WI38 (cell line): ENCODE data around the gene STX10.
A peak's percentile ranks its signal among the peaks of the same experiment; 100 is the strongest.

ENCODE experiments used
- H3K4me3 ChIP-seq: 2 replicates; pipeline ENCODE4 v1.5.1; 2011; ENCODE audit warnings: low read depth, mild to moderate bottlenecking, control low read depth, low read length
- TF ChIP-seq, protein P1 (sequence below): IDR thresholded peaks from 2 replicates; pipeline ENCODE4 v1.5.1; 2012; ENCODE audit warnings: low read depth, mild to moderate bottlenecking, control low read depth, low read length

The STX10 gene

GRCh38 chr19:13109361-13110098, 40.6 kb downstream of the STX10 start:
- TF ChIP-seq, protein P1, sequence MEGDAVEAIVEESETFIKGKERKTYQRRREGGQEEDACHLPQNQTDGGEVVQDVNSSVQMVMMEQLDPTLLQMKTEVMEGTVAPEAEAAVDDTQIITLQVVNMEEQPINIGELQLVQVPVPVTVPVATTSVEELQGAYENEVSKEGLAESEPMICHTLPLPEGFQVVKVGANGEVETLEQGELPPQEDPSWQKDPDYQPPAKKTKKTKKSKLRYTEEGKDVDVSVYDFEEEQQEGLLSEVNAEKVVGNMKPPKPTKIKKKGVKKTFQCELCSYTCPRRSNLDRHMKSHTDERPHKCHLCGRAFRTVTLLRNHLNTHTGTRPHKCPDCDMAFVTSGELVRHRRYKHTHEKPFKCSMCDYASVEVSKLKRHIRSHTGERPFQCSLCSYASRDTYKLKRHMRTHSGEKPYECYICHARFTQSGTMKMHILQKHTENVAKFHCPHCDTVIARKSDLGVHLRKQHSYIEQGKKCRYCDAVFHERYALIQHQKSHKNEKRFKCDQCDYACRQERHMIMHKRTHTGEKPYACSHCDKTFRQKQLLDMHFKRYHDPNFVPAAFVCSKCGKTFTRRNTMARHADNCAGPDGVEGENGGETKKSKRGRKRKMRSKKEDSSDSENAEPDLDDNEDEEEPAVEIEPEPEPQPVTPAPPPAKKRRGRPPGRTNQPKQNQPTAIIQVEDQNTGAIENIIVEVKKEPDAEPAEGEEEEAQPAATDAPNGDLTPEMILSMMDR: no peak
- no peak overlapping the region for H3K4me3 ChIP-seq

DNA sequence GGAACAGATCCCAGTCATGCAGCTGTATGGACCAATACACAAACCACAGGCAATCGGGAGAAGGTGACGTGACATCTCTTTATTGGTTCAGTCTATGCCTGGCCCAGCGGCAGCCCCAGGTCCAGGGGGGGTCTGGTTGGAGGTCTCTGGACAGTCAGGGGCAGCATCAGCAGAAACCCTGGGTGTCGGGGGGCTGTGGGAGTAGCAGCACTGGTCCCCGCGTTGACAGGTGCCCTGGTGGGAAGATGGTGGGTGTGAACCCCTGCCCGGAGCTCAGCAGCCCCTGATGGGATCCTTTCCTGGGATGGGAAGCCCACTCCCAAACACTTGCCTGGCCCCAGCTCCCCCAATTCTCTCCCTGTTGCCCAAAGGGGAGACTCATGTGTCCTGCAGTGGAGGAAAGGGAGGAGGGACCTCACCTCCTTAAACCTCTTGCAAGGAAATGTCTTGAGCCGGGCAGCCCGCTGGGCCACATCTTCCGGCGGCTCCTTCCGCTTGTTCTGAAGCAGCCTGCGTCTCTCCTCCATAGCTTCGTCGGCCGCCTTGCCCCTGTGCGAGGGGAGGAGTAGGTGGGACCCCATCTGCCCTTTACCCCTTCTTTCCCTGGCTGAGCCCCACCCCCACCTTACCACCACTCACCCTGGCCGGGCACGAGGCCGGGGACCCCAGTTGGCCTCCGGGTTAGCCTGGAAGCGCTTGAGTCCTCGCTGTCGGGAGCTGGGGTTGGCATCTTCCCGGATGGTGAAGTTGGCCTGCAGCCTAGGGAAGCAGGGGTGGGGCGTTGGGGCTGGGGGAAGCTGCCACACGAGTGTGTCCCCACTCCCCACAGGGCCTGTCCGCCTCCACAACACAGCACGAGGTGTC, 45.1 kb downstream of the STX10 start:
- no peak overlapping the region for H3K4me3 ChIP-seq
- TF ChIP-seq, protein P1: no peak

DNA sequence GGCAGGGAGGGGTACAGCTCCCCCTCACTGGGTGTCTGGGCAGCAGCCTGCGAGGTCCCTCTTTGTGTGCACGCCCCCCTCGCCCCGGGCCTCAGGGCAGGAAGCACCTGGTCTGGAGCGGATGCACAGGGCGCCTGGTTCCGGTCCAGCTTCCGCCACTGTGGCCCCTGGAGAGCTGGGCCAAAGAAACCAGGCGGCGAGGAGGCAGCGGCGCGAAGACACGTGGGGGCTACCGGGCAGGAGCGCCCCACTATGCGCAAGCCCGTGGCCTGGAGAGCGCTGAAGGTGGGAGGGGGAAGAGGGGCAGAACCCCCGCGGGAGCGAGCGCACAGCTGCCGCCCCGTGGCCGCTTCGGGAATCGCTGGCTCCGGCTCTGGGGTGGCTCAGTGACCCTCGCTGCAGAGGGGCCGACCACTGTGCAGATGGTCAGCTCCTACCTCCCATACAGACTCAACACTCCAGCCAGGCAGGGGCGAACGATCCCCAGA, 45.8 kb downstream of the STX10 start:
- TF ChIP-seq, protein P1: peak; percentile 38
- no peak overlapping the region for H3K4me3 ChIP-seq

GRCh38 chr19:13103581-13104359, 46.4 kb downstream of the STX10 start:
- no peak overlapping the region for H3K4me3 ChIP-seq
- TF ChIP-seq, protein P1: no peak

DNA sequence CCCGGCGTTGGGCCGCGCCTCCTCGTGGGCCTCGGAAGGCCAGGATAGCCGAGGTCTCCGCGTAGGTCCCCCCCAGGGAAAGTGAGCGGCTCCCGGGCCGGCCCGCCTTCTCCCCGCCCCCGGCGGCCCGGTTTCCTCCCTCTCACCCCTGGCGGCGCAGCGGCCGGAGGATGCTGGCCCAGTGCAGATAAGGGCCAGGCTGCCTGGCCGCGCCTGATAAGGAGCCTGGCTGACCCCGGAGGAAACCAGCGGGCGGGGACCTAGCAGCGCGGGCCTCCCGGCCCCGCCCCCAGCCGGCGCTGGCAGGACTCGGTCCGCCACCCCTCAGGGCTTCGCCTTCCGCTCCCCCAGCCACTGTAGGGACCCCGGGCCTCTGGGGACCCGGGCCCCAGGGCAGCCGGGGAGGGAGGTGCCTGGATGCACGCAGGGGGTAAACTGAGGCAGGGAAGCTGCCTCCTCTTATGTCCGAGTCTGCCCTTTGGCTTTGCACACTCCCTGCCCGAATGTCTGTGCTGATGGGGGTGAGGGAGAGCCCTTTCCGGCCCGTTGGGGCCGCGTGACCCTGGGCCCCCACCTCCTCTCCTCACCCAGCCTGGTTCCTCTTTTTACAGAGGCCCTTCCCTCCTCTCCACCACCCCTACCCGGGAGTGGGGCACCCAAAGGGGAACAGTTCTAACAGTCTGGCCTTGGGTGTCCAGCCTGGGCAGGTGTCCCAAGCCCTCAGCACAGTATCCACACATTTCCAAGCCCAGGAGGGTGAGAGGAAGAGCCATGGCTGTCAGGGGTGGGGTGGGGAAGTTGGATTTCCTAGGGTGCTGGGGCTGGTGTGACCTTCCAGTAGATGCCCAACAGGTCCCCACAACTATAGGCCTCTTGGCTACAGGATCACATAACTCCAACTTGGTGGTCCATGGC, 47.3 kb downstream of the STX10 start, which contains the start of gene LYL1:
Gene LYL1 (minus strand): TSS at position 193 of the 915 bp plus-strand sequence. CDS start 1,687 bp downstream, outside the sequence.
- H3K4me3 ChIP-seq: peak within 1 kb of the TSS; percentile 27; the same call in 1 of the 2 replicates

GRCh38 chr19:13102416-13102665, 47.8 kb downstream of the STX10 start:
- TF ChIP-seq, protein P1: no peak
- H3K4me3 ChIP-seq: peak overlapping the region; percentile 27; the same call in 1 of the 2 replicates

More for the DNA sequence above, 47.3 kb downstream of the STX10 start, which contains the start of gene LYL1:
- TF ChIP-seq, protein P1: no peak
